NCI-H2196 treated with DMSO at 0.1 percent for 48 hours (cell line): Measurements from ENCODE around the gene PRAMEF17.
"Not testable (repeated sequence)": the region's sequence is repeated elsewhere in the genome, so short reads cannot be mapped to it uniquely, and the experiment has no call there.

Experiments
- DNase-seq: peaks from one replicate; lab custom pipeline; 2025; ENCODE audit not compliant: unreplicated experiment; lab: John Stamatoyannopoulos, UW

Gene PRAMEF17, protein sequence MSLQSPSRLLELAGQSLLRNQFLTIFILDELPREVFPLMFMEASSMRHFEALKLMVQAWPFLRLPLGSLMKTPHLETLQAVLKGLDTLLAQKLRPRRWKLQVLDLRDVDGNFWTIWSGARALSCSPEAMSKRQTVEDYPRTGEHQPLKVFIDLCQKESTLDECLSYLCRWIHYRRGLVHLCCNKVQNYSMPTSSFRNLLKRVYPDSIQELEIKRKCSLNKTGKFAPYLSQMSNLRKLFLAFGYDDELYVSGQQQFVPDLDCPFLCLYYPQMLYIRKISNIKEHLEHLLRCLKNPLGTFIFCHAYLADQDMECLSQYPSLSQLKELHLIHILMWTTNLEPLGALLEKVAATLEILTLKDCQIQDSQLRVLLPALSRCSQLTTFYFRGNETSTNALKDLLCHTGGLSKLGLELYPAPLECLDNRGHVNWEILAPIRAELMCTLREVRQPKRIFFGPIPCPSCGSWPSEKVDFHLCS

DNA sequence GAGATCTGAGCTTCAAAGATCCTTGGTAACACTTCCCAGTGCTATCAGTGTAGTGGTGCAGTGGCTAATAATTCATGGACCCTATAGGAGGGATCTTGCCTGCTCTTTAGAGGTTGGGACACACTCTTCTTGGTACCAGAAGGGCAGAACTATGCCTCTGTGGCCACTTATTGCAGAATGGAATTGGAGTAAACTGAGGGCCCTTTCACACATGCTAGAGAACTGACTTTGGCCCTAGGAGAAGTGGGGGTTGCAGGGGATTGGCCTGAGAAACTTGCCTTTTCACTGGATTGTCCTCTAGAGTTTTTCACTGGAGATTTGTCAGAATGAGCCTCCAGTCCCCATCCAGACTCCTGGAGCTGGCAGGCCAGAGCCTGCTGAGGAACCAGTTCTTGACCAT, at the start of gene PRAMEF17:
Gene PRAMEF17 (plus strand): TSS at position 301 of the 400 bp plus-strand sequence. CDS start 26 bp downstream, at position 327.
- not testable (repeated sequence) for DNase-seq

DNA sequence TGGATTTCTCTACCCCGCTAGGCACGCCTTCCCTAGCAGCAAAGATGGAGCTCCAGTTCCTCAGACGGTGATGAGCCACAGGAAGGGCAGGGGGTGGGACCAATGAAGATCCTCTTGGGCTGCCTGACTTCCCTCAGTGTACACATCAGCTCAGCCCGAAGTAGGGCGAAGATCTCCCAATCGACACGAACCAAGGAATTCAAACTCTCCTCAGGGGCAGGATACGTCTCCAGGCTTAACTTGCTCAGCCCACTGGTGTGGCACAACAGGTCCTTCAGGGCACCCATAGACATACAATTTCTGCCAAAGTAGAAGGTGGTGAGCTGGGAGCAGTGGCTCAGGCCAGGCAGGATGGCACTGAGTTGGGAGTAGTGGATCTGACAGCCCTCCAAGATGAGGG, 46.9 kb upstream of the PRAMEF17 start:
- DNase-seq, result not testable (repeated sequence)

DNA sequence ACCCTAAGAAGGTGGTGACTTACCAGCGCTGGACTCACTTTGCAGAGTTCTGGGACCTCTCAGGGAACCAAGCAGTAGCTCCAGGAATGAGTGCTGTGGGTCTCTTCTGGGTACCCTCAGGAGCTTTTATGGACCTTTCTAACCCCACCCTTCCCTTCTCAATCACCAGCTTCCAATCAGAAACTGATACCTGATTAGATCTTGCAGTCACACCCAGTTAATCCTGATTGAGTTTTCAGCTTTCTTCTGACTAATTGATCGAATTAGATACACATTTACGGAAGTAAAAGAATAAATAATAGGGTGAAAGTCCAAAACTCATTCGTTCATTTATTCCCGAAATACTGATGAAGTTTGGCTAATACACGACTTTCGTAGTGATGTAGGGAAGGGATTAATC, 42.4 kb upstream of the PRAMEF17 start, which contains the start of gene PRAMEF14:
Gene PRAMEF14 (minus strand): TSS at position 101 of the 400 bp plus-strand sequence. CDS start 1,820 bp downstream, outside the sequence.
- not testable (repeated sequence) for DNase-seq

DNA sequence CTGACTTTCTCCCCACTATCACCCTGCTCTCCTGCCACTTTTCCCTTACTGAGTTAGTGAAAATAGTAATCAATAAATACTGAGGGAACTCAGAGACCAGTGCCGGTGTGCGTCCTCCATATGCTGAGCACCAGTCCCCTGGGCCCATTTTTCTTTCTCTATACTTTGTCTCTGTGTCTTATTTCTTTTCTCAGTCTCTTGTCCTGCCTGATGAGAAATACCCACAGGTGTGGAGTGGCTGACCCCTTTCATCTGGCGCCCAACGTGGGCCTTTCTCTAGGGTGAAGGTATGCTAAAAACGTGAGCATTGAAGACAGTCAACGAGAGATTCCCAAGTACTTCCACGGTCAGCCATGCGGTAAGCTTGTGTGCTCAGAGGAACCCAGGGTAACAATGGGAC, 36.0 kb upstream of the PRAMEF17 start:
- not testable (repeated sequence) for DNase-seq

DNA sequence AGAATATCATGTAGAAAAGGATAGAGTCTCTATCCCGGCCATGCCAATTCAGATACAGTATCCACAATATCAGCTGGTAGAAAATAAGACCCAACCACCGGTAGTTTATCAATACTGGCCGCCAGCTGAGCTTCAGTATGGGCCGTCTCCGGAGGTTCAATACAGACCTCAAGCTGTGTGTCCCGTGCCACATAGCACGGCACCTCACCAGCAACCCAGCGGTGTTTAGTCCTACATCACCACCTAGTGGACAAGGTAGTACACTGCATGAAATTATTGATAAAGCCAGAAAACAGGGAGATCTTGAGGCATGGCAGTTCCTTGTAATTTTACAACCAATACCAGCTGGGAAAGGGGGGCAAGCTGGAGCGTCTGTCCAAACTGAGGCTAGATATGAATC, 35.0 kb upstream of the PRAMEF17 start:
- not testable (repeated sequence) for DNase-seq

DNA sequence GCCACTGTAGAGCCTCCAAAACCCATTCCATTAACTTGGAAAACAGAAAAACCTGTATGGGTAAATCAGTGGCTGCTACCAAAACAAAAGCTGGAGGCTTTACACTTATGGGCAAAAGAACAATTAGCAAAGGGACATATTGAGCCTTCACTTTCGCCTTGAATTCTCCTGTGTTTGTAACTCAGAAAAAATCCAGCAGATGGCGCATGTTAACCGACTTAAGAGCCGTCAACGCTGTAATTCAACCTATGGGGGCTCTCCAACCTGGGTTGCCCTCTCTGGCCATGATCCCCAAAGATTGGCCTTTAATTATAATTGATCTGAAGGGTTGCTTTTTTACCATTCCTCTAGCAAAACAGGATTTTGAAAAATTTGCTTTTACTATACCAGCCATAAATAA, 32.7 kb upstream of the PRAMEF17 start:
- not testable (repeated sequence) for DNase-seq

DNA sequence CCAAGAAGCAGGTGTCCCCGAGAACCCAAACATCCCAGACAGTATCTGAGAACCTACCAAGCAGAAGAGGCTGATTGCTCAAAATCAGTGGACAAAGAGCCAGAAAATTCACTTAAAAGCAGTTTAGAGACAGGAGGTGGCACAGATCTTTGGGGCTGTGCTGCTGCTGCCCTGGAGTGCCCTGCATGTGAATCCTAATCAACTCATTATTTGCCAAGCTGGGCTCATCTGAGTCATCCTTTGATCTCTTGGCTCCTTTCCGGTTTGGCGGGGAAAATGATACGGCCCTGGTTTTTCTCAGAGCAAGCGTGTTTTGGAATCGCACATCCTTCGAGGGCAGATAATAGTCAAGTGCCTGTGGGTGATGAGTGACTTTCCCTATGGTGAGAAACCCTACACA, 27.1 kb upstream of the PRAMEF17 start:
- DNase-seq, result not testable (repeated sequence)

DNA sequence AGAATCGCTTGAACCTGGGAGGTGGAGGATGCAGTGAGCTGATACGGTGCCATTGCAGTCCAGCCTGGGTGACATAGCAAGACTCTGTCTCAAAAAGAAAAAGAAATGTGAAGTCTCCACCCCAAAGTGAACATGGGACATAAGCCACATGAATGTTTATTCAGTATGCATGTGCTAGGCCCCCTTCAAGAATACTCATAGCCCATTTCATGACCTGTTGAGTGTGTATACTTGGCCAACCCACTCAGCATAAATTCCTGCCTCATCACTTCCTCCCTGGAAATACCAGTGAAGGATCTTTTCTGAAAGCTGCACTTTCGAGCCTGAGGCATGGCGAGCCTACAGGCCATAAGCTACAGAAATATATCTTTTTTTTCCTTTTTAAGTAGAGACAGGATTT, 24.5 kb upstream of the PRAMEF17 start:
- not testable (repeated sequence) for DNase-seq

DNA sequence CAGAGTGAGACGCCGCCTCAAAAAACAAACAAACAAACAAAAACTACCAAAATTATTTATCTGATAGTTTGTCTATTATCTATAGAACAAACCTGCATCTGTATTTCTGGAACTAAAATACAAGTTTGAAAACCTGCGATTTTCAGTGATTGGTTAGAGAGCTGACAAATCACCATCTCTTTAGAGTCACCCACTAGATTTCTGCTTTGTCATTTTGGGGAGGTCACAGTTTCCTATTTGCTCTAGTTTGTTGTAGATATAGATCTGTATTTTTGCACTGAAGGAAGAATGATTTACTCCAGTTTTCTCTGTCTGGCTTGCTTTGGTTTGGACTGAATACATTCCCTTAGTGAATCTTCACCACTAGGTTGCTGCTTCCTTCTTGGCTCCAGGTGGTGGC, 22.9 kb upstream of the PRAMEF17 start:
- DNase-seq, result not testable (repeated sequence)

DNA sequence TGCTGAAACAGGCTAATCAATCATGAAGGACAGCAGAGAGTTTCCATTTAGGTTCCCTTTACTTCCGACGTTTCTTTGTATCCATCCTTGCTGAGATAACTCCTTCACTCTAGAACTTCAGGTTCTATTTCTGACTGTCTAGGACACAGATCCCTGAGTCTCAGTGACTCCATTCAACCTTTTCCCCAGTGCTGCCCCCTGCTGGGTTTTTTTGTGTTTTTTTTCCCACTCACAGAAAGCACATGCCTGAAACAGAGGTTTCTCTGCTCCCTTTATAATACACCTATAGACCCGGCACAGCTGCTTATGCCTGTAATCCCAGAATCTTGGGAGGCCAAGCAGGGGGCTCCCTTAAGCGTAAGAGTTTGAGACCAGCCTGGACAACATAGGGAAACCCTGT, 20.9 kb upstream of the PRAMEF17 start:
- not testable (repeated sequence) for DNase-seq

DNA sequence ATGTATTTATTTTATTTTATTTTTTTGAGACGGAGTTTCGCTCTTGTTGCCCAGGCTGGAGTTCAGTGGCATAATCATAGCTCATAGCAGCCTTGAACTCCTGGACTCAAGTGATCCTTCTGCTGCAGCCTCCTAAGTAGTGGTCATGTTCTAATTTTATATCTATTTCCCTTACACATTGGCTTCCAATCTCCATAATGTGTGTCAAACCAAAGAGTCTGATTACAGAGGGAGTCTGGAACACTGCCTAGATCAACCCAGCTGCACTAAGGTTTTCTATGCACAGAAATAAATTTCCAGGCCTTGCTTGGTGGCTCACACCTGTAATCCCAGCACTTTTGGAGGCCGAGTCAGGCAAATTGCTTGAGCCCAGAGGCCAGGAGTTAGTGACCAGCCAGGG, 10.4 kb upstream of the PRAMEF17 start:
- not testable (repeated sequence) for DNase-seq

DNA sequence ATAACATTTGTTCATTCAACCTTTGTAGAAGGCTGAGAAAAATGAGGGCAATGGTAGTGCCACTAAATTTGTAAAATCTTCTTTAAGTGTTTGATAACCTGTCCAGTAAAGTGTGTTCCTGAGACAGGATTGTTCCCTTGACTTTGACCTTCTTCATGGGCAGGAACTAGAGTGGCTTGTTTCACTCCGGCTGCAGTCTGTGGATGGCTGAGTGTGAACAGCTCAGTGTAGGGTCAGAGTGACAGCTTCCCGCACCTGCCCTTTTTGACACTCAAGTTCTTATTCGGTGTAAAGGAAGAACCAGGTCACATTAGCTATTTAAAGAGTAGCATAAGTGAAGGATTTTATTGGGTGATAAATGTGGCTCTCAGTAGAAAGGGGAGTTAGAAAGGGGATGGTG, 9.1 kb upstream of the PRAMEF17 start:
- not testable (repeated sequence) for DNase-seq

DNA sequence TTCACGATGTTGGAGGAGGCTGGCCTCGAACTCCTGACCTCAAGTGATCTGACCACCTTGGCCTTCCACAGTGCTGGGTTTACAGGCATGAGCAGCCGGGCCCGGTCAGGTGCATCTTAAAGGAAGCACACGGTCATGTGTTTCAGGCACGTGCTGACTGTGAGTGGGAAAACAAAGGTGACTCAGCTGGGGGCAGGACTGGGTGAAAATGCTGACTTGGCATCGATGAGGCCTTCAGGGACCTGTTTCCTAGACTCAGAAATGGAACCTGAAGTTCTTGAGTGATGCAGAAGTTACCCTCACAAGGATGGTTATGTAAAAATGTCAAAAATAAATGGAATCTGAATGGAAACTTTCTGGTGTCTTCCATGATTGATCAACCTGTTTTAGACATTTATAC, 3.6 kb downstream of the PRAMEF17 start:
- DNase-seq, result not testable (repeated sequence)

DNA sequence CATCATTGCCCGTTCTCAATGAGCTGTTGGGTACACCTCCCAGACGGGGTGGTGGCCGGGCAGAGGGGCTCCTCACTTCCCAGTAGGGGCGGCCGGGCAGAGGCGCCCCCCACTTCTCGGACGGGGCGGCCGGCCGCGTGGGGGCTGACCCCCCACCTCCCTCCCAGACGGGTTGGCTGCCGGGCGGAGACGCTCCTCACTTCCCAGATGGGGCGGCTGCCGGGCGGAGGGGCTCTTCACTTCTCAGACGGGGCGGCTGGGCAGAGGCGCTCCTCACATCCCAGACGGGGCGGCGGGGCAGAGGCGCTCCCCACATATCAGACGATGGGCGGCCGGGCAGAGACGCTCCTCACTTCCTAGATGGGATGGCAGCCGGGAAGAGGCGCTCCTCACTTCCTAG, 5.3 kb downstream of the PRAMEF17 start:
- DNase-seq, result not testable (repeated sequence)

DNA sequence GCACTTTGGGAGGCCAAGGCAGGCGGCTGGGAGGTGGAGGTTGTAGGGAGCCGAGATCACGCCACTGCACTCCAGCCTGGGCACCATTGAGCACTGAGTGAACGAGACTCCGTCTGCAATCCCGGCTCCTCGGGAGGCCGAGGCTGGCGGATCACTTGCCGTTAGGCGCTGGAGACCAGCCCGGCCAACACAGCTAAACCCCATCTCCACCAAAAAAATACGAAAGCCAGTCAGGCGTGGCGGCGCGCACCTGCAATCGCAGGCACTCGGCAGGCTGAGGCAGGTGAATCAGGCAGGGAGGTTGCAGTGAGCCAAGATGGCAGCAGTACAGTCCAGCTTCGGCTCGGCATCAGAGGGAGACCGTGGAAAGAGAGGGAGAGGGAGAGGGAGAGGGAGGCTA, 5.9 kb downstream of the PRAMEF17 start:
- DNase-seq, result not testable (repeated sequence)

DNA sequence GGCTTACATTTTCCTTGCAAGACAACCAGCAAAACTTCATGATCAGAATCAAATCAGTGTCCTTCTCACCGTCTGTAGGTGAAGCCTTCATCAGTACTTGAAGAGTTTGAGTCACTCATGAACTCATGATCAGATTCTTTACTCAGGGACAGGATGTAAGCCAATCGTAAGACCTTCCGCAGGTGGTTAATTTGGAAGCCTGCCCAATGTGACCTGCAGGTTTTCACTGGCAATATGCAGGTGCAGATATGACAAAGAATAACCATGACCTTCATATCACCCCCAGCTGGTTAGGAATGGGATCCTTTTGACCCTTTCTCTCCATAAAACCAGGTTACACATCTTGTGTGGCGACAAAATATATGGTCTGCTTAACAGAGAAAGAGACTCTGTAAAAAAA, 18.4 kb downstream of the PRAMEF17 start:
- DNase-seq, result no peak

DNA sequence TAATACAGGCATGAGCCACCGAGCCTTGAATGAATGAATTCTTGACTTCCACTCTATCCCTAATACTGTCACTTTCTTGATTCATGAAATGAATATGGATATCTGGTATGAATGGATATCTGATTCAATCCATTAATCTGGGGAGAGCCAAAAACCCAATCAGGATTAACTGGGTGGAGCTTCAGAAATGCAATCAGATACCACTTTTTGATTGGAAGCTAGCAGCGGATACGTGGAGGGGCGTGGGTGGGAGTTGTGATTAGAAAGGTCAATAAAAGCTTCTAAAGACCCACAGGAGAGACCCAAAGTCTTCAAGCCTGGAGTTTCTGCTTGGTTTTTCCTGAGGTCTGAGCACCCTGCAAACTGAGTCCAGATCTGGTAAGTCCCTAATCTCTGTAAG, 20.7 kb downstream of the PRAMEF17 start, which contains the start of gene PRAMEF20:
Gene PRAMEF20 (plus strand): TSS at position 301 of the 400 bp plus-strand sequence. CDS start 5,905 bp downstream, outside the sequence.
- not testable (repeated sequence) for DNase-seq

DNA sequence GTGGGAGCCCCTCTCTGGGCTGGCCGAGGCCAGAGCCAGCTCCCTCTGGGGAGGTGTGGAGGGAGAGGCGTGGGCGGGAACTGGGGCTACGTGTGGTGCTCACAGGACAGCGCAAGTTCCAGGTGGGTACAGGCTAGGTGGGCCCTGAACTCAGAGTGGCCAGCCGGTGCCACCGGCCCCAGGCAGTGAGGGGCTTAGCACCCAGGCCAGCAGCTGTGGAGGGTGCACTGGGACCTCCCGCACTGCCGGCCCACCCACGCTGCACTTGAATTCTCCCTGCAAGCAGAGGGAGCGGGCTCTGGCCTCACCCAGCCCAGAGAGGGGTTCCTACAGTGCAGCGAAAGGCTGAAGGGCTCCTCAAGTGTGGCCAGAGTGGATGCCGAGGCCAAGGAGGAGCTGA, 41.1 kb downstream of the PRAMEF17 start:
- no peak for DNase-seq

DNA sequence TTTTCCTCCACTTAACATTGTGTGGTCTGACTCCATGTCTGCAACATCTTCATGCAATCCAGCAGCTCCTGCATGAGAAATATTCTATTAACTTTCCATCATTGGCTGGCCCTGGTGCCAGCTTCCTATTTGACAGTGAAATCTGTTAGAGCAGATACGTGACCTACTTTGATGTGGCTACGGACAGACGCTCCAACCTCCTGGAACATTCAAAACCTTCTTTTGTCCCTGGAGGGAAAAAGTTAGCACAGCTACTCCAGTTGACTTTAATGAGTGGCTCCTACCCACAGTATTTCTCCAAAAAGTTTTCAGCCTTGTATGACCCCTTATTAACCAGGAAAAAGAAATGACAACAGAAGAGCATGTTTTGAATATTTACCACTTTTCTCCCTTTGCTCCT, 42.8 kb downstream of the PRAMEF17 start:
- no peak for DNase-seq

DNA sequence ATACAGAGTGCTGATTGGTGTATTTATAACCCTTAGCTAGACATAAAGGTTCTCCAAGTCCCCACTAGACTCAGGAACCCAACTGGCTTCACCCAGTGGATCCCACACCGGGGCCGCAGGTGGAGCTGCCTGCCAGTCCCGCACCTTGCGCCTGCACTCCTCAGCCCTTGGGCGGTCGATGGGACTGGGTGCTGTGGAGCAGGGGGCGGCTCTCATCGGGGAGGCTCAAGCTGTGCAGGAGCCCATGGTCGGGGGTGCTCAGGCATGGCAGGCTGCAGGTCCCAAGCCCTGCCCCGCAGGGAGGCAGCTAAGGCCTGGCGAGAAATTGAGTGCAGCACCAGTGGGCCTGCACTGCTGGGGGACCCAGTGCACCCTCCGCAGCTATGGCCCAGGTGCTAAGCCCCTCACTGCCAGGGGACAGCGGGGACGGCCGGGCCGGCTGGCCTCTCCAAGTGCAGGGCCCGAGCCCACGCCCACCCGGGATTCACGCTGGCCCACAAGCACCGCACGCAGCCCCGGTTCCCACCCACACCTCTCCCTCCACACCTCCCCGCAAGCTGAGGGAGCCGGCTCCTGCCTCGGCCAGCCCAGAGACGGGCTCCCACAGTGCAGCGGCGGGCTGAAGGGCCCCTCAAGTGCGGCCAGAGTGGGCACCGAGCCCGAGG, 44.4 kb downstream of the PRAMEF17 start:
- DNase-seq, result not testable (repeated sequence)

DNA sequence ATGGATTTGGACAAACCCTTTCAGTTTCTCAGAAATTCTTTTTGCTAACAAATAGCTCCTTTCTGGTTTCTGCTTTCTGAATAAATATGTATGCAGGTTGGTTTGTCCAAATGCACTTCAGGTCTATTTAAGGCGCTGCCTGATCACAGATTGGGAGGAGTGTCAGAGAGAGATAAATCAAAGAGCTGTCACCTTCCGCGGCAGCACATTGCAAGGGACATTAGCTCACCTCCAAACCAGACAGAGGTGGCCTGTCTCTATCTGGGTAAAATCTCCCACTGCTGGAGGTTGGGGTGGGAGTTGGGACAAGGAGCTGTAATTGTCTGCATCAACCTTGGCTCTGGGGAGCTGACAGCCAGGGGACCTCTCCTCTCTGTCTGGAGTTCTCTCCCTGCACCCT, 46.0 kb downstream of the PRAMEF17 start:
- DNase-seq, result no peak
